Chondrocyte (in vitro differentiated cells): ENCODE results near the gene CDK5R2. TPM values are rescaled to one million over a fixed set of nuclear protein-coding genes. Genes with fewer than 3 reads are reported as not detected.

Experiments
- DNase-seq: peaks from one replicate; pipeline ENCODE4 v3.0.0; 2021; ENCODE audit warnings: mixed read lengths, low spot score
- H3K27ac Mint-ChIP-seq: one replicate; pipeline ENCODE4 v1.8.0; 2021; ENCODE audit warnings: mild to moderate bottlenecking, moderate library complexity, mixed read lengths; ENCODE audit not compliant: unreplicated experiment
- H3K27me3 Mint-ChIP-seq: 2 replicates; pipeline ENCODE4 v1.8.0; 2021; ENCODE audit warnings: low read depth, mixed read lengths
- H3K36me3 Mint-ChIP-seq: 2 replicates; pipeline ENCODE4 v1.8.0; 2021; ENCODE audit warnings: low read depth, mixed read lengths
- H3K4me1 Mint-ChIP-seq: 2 replicates; pipeline ENCODE4 v1.8.0; 2021; ENCODE audit warnings: low read depth, mild to moderate bottlenecking, mixed read lengths
- H3K4me3 Mint-ChIP-seq: one replicate; pipeline ENCODE4 v1.8.0; 2021; ENCODE audit warnings: mild to moderate bottlenecking, moderate library complexity, mixed read lengths; ENCODE audit not compliant: unreplicated experiment
- H3K9me3 Mint-ChIP-seq: 2 replicates; pipeline ENCODE4 v1.8.0; 2021; ENCODE audit warnings: low read depth, mixed read lengths
- total RNA-seq: library from RNA; stranded (reverse); gene quantifications from 3 replicates; pipeline ENCODE4 v1.2.1, GENCODE V29; 2021
- TF ChIP-seq, protein P1 (sequence below): fragments of 200-600 bp; sonication (generic); IDR thresholded peaks from 2 replicates; pipeline ENCODE4 v1.5.0; 2021; ENCODE audit warnings: antibody characterized with exemption, mild to moderate bottlenecking, moderate library complexity

The CDK5R2 gene
- total RNA-seq, 1 donor from 2014 or later: 0.22 TPM

DNA sequence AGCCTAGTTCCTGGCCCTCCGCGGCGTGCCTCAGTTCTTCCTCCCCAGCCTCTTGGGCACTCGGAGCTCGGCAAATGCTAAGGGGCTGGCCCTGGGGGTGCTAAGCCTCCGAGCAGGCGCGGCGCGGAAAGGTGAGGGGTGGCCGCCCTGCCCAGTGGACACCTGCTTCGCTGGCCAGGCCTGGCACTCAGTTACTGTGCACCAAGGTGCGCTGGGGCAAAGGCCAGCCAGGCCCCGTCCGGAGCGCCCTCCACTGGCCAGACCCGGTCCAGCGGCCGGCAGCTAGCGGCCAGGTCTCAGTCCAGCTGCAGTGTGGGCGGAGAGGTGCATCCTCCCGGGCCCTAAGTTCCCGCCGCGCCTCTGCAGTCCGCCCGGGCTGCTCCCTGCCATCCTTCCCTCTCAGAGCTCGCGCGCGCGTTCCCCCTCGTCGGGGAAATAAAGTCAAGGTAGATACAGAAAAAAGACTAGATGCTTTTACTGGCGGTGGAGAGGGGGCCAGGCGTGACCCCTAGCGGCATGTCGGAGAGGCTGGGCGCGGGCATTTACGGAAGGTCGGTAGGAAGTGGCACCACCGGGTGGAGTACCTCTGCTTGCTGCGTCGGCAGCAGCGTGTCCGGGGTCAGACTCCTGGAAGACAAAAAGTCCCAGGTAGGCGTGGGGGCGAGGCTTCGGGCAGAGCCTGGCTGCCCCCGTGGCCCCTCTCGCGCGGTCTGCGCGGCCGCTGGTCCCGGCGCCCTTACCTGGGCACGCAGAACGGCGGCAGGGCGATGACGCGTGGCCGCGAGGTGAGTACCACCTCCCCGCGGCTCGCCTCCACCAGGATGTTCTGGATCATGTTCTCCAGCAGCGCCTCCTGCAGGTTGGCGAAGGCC lies 43.2 kb downstream of the CDK5R2 start:
- Mint-ChIP-seq H3K27me3 (peaks cover 53% of the 10 kb centered on the region), H3K27ac (no peak overlapping the region), H3K9me3 (peaks cover 2% of the 10 kb centered on the region), H3K36me3 (no peaks in the 10 kb centered on the region), H3K4me3 (no peak overlapping the region), H3K4me1 (peaks cover 4% of the 10 kb centered on the region)
- no peak for DNase-seq
- TF ChIP-seq, protein P1, sequence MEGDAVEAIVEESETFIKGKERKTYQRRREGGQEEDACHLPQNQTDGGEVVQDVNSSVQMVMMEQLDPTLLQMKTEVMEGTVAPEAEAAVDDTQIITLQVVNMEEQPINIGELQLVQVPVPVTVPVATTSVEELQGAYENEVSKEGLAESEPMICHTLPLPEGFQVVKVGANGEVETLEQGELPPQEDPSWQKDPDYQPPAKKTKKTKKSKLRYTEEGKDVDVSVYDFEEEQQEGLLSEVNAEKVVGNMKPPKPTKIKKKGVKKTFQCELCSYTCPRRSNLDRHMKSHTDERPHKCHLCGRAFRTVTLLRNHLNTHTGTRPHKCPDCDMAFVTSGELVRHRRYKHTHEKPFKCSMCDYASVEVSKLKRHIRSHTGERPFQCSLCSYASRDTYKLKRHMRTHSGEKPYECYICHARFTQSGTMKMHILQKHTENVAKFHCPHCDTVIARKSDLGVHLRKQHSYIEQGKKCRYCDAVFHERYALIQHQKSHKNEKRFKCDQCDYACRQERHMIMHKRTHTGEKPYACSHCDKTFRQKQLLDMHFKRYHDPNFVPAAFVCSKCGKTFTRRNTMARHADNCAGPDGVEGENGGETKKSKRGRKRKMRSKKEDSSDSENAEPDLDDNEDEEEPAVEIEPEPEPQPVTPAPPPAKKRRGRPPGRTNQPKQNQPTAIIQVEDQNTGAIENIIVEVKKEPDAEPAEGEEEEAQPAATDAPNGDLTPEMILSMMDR: peak; percentile 70

DNA sequence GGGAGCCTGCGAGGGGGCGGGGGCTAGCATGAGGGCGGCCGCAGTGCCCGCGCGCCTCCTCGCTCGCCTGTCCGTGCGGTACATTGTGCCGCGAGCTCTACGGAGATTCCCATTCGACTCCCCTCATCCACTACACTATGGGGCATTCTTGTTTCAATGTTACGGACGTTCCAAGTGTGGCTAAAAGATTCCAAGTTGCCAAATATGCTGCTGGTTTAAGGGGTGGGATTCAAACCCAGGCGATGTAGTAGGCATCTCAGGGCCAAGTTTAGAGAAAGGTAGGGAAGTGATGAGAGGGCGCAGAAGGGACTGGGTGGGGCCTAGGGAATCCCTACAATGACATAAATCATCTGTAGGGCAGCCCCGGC lies 43.8 kb downstream of the CDK5R2 start:
- no peak for DNase-seq
- H3K9me3 Mint-ChIP-seq: peaks cover 2% of the 10 kb centered on the region
- H3K4me3 Mint-ChIP-seq: no peak overlapping the region
- H3K27me3 Mint-ChIP-seq: peaks cover 54% of the 10 kb centered on the region
- H3K27ac Mint-ChIP-seq: no peak overlapping the region
- peaks cover 4% of the 10 kb centered on the region for H3K4me1 Mint-ChIP-seq
- H3K36me3 Mint-ChIP-seq: no peaks in the 10 kb centered on the region
- TF ChIP-seq, protein P1: no peak

DNA sequence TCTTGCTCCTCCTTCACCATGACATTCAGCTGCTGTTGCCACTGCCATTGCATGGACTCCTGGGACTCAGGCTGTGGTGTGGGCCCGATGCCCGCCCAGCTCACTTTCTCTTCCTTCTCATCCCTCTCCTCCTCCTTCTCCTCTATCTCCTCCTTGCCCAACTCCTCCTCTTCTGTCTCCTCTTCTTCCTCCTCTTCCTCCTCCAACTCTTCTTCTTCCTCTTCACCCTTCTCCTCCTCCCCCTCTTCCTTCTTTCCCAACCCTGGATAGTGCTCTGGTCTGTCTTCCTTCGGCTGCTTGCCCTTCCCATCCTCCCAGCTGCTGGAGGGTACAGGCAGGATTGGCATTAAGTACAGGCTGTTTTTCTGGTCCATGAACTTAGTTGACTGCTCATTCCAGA lies 44.5 kb downstream of the CDK5R2 start:
- no peak overlapping the region for H3K4me3 Mint-ChIP-seq
- no peaks in the 10 kb centered on the region for H3K36me3 Mint-ChIP-seq

DNA sequence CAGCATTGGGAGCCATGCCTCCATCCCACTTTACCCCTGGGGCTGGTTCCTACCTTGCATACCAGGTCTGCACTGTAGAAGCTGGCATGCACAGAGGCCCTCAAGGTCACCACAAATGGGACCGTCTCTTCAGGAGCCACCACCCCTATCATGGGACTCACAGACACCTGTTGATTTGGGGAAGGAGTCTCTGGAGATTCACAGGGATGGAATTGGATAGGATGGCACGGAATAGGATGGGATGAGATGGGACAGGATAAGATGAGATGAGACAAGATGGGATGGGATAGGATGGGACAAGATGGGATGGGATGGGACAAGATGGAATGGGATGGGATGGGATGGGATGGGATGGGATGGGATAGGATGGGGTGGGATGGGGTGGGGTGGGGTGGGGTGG lies 49.8 kb downstream of the CDK5R2 start:
- Mint-ChIP-seq H3K4me3 (no peak overlapping the region), H3K4me1 (no peaks in the 10 kb centered on the region), H3K27me3 (peaks cover 46% of the 10 kb centered on the region), H3K9me3 (peaks cover 2% of the 10 kb centered on the region), H3K27ac (no peak overlapping the region), H3K36me3 (no peaks in the 10 kb centered on the region)
- DNase-seq: no peak
- TF ChIP-seq, protein P1: no peak

More for the DNA sequence above, 44.5 kb downstream of the CDK5R2 start:
- Mint-ChIP-seq H3K9me3 (peaks cover 2% of the 10 kb centered on the region), H3K27ac (no peak overlapping the region), H3K27me3 (peaks cover 54% of the 10 kb centered on the region), H3K4me1 (peaks cover 4% of the 10 kb centered on the region)
- TF ChIP-seq, protein P1: no peak
- no peak for DNase-seq

DNA sequence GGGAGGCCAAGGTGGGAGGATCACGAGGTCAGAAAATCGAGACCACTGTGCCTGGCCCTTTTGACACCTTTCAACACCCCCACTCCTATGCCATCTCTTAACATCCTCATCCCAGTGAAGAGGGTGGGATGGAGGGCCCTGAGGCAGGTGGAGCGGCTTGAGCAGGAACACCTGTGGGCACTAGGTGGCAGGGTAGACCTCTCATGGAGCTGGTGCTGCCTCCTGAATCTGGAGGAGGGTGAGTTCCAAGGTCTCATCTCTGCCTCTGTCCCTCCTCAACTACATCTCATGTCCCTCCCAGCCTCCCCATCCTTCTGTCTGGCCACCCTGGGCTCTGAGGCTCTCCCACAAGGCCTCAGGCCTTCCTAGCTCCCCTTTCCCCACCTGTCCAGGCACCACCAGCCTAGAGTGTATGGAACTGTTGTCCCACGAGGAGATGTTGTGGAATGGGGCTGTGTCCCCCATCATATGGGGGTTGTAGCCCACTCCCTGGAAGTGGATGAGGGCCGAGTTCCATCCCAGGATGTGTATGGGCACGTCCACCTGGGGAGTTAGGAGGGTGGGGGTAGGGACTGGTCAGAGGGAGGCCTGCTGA lies 50.8 kb downstream of the CDK5R2 start:
- Mint-ChIP-seq H3K4me1 (no peaks in the 10 kb centered on the region), H3K4me3 (no peak overlapping the region), H3K9me3 (peaks cover 2% of the 10 kb centered on the region), H3K27me3 (peaks cover 47% of the 10 kb centered on the region), H3K27ac (no peak overlapping the region), H3K36me3 (no peaks in the 10 kb centered on the region)
- no peak for DNase-seq
- TF ChIP-seq, protein P1: peak; percentile 56
